HG02678 (cell line): ENCODE data around the gene CEP192.
A peak's percentile ranks its signal among the peaks of the same experiment; 100 is the strongest.

Source experiments
- ATAC-seq: cut with Tn5 transposase; IDR thresholded peaks from one replicate; pipeline ENCODE4 v1.9.1; 2021; ENCODE audit warnings: mild to moderate bottlenecking, moderate library complexity; ENCODE audit not compliant: unreplicated experiment

The CEP192 gene

GRCh38 chr18:13099113-13099512 lies 108.0 kb downstream of the CEP192 start:
- no peak for ATAC-seq

GRCh38 chr18:13100942-13101658 lies 109.9 kb downstream of the CEP192 start:
- ATAC-seq: no peak

- no peak for ATAC-seq
These were observed 110.6 kb downstream of the CEP192 start for GRCh38 chr18:13101659-13102197.

- ATAC-seq: no peak
These were observed 112.2 kb downstream of the CEP192 start for GRCh38 chr18:13103366-13103765.

GRCh38 chr18:13105059-13105458 lies 113.9 kb downstream of the CEP192 start:
- no peak for ATAC-seq

- no peak for ATAC-seq
These were observed 115.9 kb downstream of the CEP192 start for GRCh38 chr18:13107074-13107473.

- ATAC-seq: no peak
These were observed 117.2 kb downstream of the CEP192 start for GRCh38 chr18:13108330-13108729.

- no peak for ATAC-seq
These were observed 119.4 kb downstream of the CEP192 start for GRCh38 chr18:13110559-13110958.

- no peak for ATAC-seq
These were observed 121.8 kb downstream of the CEP192 start for GRCh38 chr18:13112982-13113381.

GRCh38 chr18:13120255-13120654 lies 129.1 kb downstream of the CEP192 start:
- ATAC-seq: no peak

- no peak for ATAC-seq
These were observed 129.8 kb downstream of the CEP192 start for GRCh38 chr18:13120983-13121441.

GRCh38 chr18:13124411-13124810 lies 133.2 kb downstream of the CEP192 start:
- ATAC-seq: no peak

GRCh38 chr18:13125191-13125590 lies 134.0 kb downstream of the CEP192 start:
- no peak for ATAC-seq

GRCh38 chr18:13126966-13127598 lies 135.9 kb downstream of the CEP192 start:
- ATAC-seq: no peak

GRCh38 chr18:13131283-13131682 lies 140.1 kb downstream of the CEP192 start:
- ATAC-seq: no peak

GRCh38 chr18:13134551-13135401 lies 143.6 kb downstream of the CEP192 start:
- no peak for ATAC-seq

GRCh38 chr18:13136056-13136903 lies 145.1 kb downstream of the CEP192 start:
- peak; percentile 15 for ATAC-seq

- ATAC-seq: peak; percentile 38
These were observed 145.9 kb downstream of the CEP192 start for GRCh38 chr18:13136904-13137669.

- peak; percentile 79 for ATAC-seq
These were observed 146.7 kb downstream of the CEP192 start for GRCh38 chr18:13137670-13138419.
